Dermis microvascular lymphatic vessel endothelial cell (primary cell): ENCODE data around the gene NLK. TPM values are rescaled to one million over a fixed set of nuclear protein-coding genes. Genes with fewer than 3 reads are reported as not detected.
"Not testable (repeated sequence)": the region's sequence is repeated elsewhere in the genome, so short reads cannot be mapped to it uniquely, and the experiment has no call there.

Source experiments
- DNase-seq, 2 donors: peaks; one replicate each; pipeline versions ENCODE4 v3.0.0 to v3.0.0-alpha.2; 2010; ENCODE audit warnings: low read depth in 2 of 2
- total RNA-seq: library from RNA; depleted of rRNA; stranded (reverse); fragments of >200 nt; gene quantifications from 2 replicates; pipeline ENCODE4 v1.2.1, GENCODE V29; 2014

Gene NLK
- total RNA-seq, 1 donor from 2014 or later, result 28.9 TPM

GRCh38 chr17:28194382-28194781 is 151.9 kb downstream of the NLK start:
- DNase-seq, result no peak

- DNase-seq, result no peak
These were observed 154.2 kb downstream of the NLK start for GRCh38 chr17:28196636-28197035.

- DNase-seq, result no peak
These were observed 156.6 kb downstream of the NLK start for GRCh38 chr17:28199115-28199514.

DNA sequence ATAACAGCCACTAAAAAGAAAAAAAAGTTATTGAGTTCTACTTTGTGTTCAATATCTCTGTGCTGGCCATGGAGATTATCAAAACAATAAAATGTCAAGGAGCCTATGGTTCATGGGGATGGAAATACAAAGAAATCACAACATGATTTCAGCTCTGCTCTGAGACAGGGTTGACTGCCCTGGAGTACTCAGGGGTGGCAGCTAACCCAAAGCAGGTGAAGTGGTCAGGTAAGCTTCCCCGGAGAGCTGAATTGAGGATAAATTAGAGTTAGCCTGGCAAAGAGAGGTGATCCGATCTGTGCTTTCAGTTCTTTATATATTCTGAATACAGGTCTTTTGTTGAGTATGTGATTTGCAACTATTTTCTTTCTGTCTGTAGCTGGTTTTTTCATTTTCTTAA is 157.3 kb downstream of the NLK start:
- DNase-seq, result no peak

- no peak for DNase-seq
These were observed 158.8 kb downstream of the NLK start for GRCh38 chr17:28201315-28201714.

DNA sequence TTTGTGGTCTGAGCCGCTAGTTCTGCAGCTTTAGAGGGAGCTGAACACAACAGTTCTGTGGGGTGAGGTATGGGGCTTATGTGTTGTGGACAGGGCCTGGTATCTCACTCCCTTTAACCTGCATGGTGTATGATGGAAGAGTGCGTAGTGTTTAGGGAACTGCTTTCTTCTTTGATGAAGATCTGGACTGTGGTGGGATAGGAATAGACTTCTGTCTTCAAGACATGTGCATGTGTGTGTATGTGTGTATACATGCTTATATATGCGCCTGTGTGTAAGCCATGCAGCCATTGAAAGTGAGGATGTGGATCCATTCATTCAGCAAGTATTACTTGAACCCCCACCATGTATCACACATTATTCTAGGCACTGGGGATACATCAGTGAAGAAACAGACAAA is 161.8 kb downstream of the NLK start:
- no peak for DNase-seq

DNA sequence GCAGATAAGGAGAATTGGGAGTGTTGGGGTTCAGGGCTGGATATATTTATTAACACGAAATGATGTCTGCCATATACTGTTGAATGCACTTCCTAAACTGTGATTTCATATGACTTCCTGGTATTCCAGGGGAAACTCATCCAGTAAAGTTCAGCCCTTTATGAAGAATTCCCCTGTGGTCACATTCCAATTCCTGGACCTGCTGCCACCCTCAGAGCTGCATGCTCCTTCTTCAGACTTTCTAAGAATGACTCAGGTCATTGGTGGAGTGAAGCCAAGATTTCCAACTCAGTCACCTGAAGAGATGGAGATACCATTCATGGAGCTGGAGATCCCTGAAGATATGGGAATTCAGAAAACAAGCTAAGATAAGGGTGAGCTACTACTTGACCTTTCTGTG is 162.3 kb downstream of the NLK start:
- no peak for DNase-seq

- no peak for DNase-seq
These were observed 163.8 kb downstream of the NLK start for GRCh38 chr17:28206292-28206691.

GRCh38 chr17:28211811-28212210 is 169.3 kb downstream of the NLK start:
- no peak for DNase-seq

- DNase-seq, result not testable (repeated sequence)
These were observed 171.1 kb downstream of the NLK start for GRCh38 chr17:28213578-28213977.

GRCh38 chr17:28216052-28216451 is 173.6 kb downstream of the NLK start:
- DNase-seq, result no peak

- DNase-seq, result no peak
These were observed 174.1 kb downstream of the NLK start for GRCh38 chr17:28216528-28216927.

GRCh38 chr17:28219771-28220170 is 177.3 kb downstream of the NLK start:
- no peak for DNase-seq

DNA sequence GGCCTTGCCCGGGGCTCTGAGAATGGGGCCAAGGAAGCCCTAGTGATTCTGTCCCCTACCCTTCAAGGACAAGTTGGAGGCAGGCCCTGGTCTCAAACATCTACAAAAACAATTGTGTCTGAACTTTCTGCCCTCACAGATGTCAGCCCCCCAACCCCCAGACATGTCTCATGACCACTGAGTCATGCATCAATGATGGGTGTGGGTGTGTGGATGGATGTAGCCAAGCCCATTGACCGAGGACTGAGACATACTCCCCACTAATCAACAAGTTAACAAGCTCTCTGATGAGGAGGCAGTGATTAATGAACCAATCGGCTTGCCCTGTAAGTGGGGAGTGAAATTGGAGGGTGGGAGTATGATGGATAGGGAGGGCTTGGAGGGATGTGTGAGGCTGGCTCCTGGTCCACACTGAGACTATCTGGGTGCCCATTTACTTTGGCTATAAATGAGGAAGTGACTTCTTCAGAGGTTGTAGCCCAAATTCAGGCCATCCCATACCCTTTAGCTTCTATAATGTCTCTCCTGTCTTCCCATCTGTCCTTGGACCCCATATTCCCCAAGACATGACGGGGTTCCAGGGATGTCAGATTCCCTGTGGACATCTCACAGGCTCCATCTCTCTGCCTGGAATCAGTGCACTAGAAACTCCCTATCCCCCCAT is 179.4 kb downstream of the NLK start:
- no peak for DNase-seq

- no peak for DNase-seq
These were observed 182.8 kb downstream of the NLK start for GRCh38 chr17:28225271-28225670.

- DNase-seq, result no peak
These were observed 183.4 kb downstream of the NLK start for GRCh38 chr17:28225867-28226266.

GRCh38 chr17:28226563-28227315 is 184.3 kb downstream of the NLK start:
- no peak for DNase-seq

DNA sequence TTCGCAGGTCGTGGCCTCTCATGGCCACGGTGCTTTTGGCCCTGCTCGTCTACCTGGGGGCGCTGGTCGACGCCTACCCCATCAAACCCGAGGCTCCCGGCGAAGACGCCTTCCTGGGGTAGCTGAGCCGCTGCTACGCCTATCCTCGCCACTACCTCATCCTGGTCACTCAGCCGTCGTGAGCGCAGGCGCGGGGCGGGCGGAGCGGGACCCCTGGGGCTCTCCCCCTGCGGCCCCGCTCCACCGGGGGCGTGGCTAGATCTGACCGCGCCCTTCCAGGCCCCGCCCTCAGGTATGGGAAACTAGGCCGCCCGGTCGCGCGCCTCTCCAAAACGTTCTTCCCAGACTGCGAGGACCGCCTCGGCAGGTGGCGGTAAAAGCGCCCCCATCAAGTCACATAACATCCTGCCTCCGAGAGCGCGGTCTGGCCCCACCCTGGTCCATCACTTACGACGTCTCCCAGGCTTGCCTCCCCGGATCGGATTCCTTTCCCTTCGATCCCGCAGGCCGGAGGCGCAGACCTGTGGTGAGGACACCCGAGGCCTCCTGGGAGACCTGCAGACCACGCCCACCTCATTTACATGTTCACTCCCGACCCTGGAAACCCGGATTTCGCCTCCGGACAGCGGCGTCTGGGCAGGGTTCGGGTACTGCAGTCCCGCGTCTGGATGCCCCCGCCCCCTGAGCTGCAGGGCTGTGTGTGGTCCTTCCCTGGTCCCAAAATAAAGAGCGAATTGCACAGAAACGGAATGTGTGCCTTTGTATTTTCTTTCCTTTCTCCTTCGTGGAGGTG is 185.0 kb downstream of the NLK start:
- peak in 1 of 2 donors; percentile 11 for DNase-seq

- DNase-seq, result no peak
These were observed 185.8 kb downstream of the NLK start for GRCh38 chr17:28228109-28228840.

- DNase-seq, result no peak
These were observed 186.7 kb downstream of the NLK start for GRCh38 chr17:28228986-28229729.

GRCh38 chr17:28230011-28230410 is 187.5 kb downstream of the NLK start:
- DNase-seq, result no peak
